Measurements from ENCODE around the gene PPP1R3F. TPM values are rescaled to one million over a fixed set of nuclear protein-coding genes. Genes with fewer than 3 reads are reported as not detected.
"Not testable (repeated sequence)": the region's sequence is repeated elsewhere in the genome, so short reads cannot be mapped to it uniquely, and the experiment has no call there.

The PPP1R3F gene
- total RNA-seq, 2 experiments from 2014 or later = 12.7 to 13.2 TPM

GRCh38 chrX:49321737-49322136 lies 52.1 kb downstream of the PPP1R3F start, which contains the start of gene GAGE12J:
Gene GAGE12J, plus strand, starts transcription at chrX:49322037. Its CDS starts 1,157 bp downstream, at chrX:49323194.
- ATAC-seq (ENCODE audit: low read depth); DNase-seq; H3K27ac Mint-ChIP-seq; H3K27me3 Mint-ChIP-seq; H3K36me3 Mint-ChIP-seq; H3K9me3 Mint-ChIP-seq; H3K4me1 Mint-ChIP-seq; POLR2A ChIA-PET; H3K4me3 Mint-ChIP-seq: not testable (repeated sequence)

DNA sequence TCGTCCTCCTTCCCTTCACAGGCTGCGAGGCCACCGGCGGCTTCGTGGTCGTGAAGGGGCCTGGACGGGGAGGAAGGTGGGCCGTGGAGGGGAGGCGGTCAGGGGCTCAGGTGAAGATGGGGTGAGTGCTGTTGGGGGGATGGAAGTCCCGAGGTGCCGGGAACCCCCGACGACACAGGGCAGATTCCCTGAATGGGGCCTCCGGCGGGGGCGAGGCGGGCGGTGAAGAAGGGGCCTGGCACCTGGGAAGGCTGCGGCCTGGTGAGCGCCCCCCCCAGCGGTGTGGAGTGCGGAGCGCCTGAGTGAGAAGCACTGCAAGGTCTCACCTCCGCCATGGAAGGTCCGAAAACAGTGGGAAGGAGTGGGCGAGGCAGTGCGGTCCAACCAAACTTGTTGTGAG lies 52.7 kb downstream of the PPP1R3F start:
- H3K36me3 Mint-ChIP-seq; DNase-seq; H3K4me3 Mint-ChIP-seq; H3K9me3 Mint-ChIP-seq; ATAC-seq (ENCODE audit: low read depth); H3K4me1 Mint-ChIP-seq; POLR2A ChIA-PET; H3K27me3 Mint-ChIP-seq; H3K27ac Mint-ChIP-seq: not testable (repeated sequence)

DNA sequence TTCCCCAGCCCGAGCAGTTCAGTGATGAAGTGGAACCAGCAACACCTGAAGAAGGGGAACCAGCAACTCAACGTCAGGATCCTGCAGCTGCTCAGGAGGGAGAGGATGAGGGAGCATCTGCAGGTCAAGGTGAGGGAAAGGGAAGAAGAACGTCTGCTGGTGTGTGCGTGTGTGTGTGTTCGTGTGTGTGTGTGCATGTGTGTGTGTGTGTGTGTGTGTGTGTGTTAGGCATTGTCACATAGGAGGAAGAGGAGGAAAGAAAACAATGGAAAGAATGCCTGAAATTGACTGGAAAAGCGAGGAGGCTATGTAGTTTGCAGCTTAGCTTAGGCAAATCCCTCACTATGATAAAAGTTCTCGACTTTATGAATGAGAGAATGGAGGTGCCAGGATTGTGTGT lies 54.1 kb downstream of the PPP1R3F start:
- DNase-seq; H3K36me3 Mint-ChIP-seq; H3K4me1 Mint-ChIP-seq; H3K27me3 Mint-ChIP-seq; ATAC-seq (ENCODE audit: low read depth); H3K9me3 Mint-ChIP-seq; H3K27ac Mint-ChIP-seq; H3K4me3 Mint-ChIP-seq; POLR2A ChIA-PET: not testable (repeated sequence)

GRCh38 chrX:49330421-49330820 lies 60.8 kb downstream of the PPP1R3F start:
- H3K36me3 Mint-ChIP-seq; H3K27me3 Mint-ChIP-seq; ATAC-seq (ENCODE audit: low read depth); DNase-seq; H3K4me1 Mint-ChIP-seq; H3K27ac Mint-ChIP-seq; H3K9me3 Mint-ChIP-seq; POLR2A ChIA-PET; H3K4me3 Mint-ChIP-seq: not testable (repeated sequence)

GRCh38 chrX:49331282-49331681 lies 61.7 kb downstream of the PPP1R3F start, which contains the start of gene GAGE13:
Gene GAGE13, plus strand, starts transcription at chrX:49331582. Its CDS starts 1,156 bp downstream, at chrX:49332738.
- H3K27me3 Mint-ChIP-seq; DNase-seq; ATAC-seq (ENCODE audit: low read depth); H3K4me3 Mint-ChIP-seq; H3K4me1 Mint-ChIP-seq; H3K9me3 Mint-ChIP-seq; H3K27ac Mint-ChIP-seq; POLR2A ChIA-PET; H3K36me3 Mint-ChIP-seq: not testable (repeated sequence)

DNA sequence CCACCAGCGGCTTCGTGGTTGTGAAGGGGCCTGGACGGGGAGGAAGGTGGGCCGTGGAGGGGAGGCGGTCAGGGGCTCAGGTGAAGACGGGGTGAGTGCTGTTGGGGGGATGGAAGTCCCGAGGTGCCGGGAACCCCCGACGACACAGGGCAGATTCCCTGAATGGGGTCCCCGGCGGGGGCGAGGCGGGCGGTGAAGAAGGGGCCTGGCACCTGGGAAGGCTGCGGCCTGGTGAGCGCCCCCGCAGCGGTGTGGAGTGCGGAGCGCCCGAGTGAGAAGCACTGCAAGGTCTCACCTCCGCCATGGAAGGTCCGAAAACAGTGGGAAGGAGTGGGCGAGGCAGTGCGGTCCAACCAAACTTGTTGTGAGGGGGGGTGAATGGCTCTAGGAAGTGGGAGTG lies 62.2 kb downstream of the PPP1R3F start:
- H3K9me3 Mint-ChIP-seq; H3K36me3 Mint-ChIP-seq; H3K27ac Mint-ChIP-seq; POLR2A ChIA-PET; H3K4me1 Mint-ChIP-seq; H3K4me3 Mint-ChIP-seq; DNase-seq; ATAC-seq (ENCODE audit: low read depth); H3K27me3 Mint-ChIP-seq: not testable (repeated sequence)

Other genes starting within 250 kb of the PPP1R3F start
- gene TFE3, start 226.4 kb upstream of the PPP1R3F start, total RNA-seq = 10 to 100 TPM; 26.1 to 29.0 TPM
- 1 to 10 TPM; 9.0 to 9.1 TPM for gene CCDC120, start 210.8 kb upstream of the PPP1R3F start, total RNA-seq
- 10 to 100 TPM; 23.8 to 23.9 TPM for gene PRAF2, start 195.8 kb upstream of the PPP1R3F start, total RNA-seq
- 10 to 100 TPM; 53.4 to 55.1 TPM for gene WDR45, start 189.9 kb upstream of the PPP1R3F start, total RNA-seq
- 10 to 100 TPM; 27.5 to 27.6 TPM for gene GPKOW, start 146.1 kb upstream of the PPP1R3F start, total RNA-seq
- gene MAGIX, start 107.0 kb upstream of the PPP1R3F start, total RNA-seq = 1 to 10 TPM in 1 of 2 experiments, under 1 TPM in 1; 0.91 to 1.1 TPM
- gene PLP2, start 97.9 kb upstream of the PPP1R3F start, total RNA-seq = 10 to 100 TPM; 47.5 to 50.4 TPM
- gene PRICKLE3, start 83.4 kb upstream of the PPP1R3F start, total RNA-seq = 10 to 100 TPM; 16.1 to 16.7 TPM
- 1 to 10 TPM; 2.6 to 3.6 TPM for gene SYP, start 69.6 kb upstream of the PPP1R3F start, total RNA-seq
- 1 to 10 TPM; 1.7 to 2.2 TPM for gene CACNA1F, start 36.5 kb upstream of the PPP1R3F start, total RNA-seq
- gene CCDC22, start 34.3 kb upstream of the PPP1R3F start, total RNA-seq = 10 to 100 TPM; 27.8 to 29.6 TPM
- 10 to 100 TPM; 23.3 to 23.6 TPM for gene FOXP3, start 5.1 kb upstream of the PPP1R3F start, total RNA-seq
- gene GAGE10, start 33.9 kb downstream of the PPP1R3F start, total RNA-seq = not detected
- not detected for gene GAGE12J, start 52.2 kb downstream of the PPP1R3F start, total RNA-seq
- gene GAGE13, start 61.8 kb downstream of the PPP1R3F start, total RNA-seq = not detected

Measured in activated naive CD8-positive, alpha-beta T cell treated with anti-CD3 and anti-CD28 coated beads, Interleukin-2, amount 10 ng/mL, durations not matched to agents 7 days and 5 days (primary cell).